Measurements from ENCODE around the gene PRKCA.

DNA sequence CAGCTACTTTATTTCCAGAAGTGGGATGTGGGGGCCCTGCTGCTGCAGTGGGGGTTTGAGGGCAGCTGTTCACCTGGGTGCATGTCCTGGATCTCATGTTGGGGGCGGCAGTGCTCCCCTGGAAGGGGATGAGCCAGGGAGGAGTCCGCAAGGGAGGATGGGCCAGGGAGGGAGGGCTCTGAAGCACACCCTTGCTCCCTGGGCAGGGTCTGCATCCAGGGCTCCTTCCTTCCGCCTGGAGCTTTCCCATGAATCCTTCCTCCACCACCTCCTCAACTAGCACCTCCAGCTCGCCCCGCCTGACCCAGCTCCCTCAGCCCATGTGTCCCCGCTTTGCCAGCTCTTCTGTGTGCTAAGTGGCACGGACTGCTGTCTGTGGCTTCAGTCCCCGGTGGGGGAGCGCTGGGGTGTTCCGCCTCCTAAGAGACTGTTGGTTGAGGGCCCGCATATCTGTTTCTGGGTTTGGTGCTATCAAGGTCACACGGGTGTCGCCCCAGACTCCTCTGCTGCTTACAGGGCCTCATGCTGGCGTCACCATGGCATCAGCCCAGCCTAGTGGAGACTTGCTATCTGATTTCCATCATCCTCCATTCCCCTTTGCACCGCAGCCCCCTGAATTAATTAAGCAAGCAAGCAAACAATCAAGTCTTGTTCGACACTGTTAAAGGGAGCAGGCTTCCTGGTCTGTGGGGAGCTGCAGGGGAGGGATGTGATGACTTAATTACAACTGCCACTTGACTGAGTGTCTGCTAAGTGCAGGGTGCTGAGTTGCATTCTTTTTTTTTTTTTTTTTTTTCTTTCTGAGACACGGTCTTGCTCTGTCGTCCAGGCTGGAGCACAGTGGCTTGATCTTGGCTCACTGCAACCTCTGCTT is 71.8 kb downstream of the PRKCA start:
- TF ChIP-seq, protein P1, sequence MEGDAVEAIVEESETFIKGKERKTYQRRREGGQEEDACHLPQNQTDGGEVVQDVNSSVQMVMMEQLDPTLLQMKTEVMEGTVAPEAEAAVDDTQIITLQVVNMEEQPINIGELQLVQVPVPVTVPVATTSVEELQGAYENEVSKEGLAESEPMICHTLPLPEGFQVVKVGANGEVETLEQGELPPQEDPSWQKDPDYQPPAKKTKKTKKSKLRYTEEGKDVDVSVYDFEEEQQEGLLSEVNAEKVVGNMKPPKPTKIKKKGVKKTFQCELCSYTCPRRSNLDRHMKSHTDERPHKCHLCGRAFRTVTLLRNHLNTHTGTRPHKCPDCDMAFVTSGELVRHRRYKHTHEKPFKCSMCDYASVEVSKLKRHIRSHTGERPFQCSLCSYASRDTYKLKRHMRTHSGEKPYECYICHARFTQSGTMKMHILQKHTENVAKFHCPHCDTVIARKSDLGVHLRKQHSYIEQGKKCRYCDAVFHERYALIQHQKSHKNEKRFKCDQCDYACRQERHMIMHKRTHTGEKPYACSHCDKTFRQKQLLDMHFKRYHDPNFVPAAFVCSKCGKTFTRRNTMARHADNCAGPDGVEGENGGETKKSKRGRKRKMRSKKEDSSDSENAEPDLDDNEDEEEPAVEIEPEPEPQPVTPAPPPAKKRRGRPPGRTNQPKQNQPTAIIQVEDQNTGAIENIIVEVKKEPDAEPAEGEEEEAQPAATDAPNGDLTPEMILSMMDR (IDR thresholded peaks at IDR 0.05) = no peak
- TF ChIP-seq POLR2A (IDR thresholded peaks at IDR 0.05) (no peak), EP300 (IDR thresholded peaks at IDR 0.05) (no peak), POLR2AphosphoS5 (IDR thresholded peaks at IDR 0.05) (no peak)

Data from gastroesophageal sphincter (tissue), 3 donors.